ENCODE measurements around the gene HSD17B12.

Gene HSD17B12

GRCh38 chr11:43734256-43734655 lies 53.7 kb downstream of the HSD17B12 start:
- DNase-seq (no peak), ATAC-seq (ENCODE audit: insufficient read depth, low read depth) (no peak)
- peaks cover 88% of the 10 kb centered on the region for H3K79me2 ChIP-seq (ENCODE audit: insufficient read depth, low read length)
- H3K9ac ChIP-seq (ENCODE audit: low read depth, low read length), result no peak overlapping the region
- no peaks in the 10 kb centered on the region for H3K4me1 ChIP-seq (ENCODE audit: insufficient read depth, low read length)
- no peak overlapping the region for H2AFZ ChIP-seq (ENCODE audit: low read depth, low read length)
- peaks cover 20% of the 10 kb centered on the region for H3K36me3 ChIP-seq (ENCODE audit: insufficient read depth, low read length)
- TF ChIP-seq EZH2 (IDR thresholded peaks at IDR 0.05; ENCODE audit: borderline replicate concordance, low read depth, low read length, severe bottlenecking) (no peak), CTCF (IDR thresholded peaks at IDR 0.05; ENCODE audit: borderline replicate concordance, extremely low read depth, low read length, poor library complexity, severe bottlenecking) (no peak)
- no peaks in the 10 kb centered on the region for H3K27me3 ChIP-seq (ENCODE audit: insufficient read depth, low read length, poor library complexity)
- no peak overlapping the region for H3K4me2 ChIP-seq (ENCODE audit: insufficient read depth, low read length)
- peaks cover 41% of the 10 kb centered on the region for H4K20me1 ChIP-seq (ENCODE audit: insufficient read depth, low read length)
- no peak overlapping the region for H3K4me3 ChIP-seq (ENCODE audit: low read depth in 1 of 2, low read length in 2 of 2)
- H3K27ac ChIP-seq (ENCODE audit: low read length), result no peak overlapping the region
- no peaks in the 10 kb centered on the region for H3K9me3 ChIP-seq (ENCODE audit: insufficient read depth, low read length, severe bottlenecking)

GRCh38 chr11:43735115-43735514 lies 54.6 kb downstream of the HSD17B12 start:
- no peak overlapping the region for H3K4me3 ChIP-seq (ENCODE audit: low read depth in 1 of 2, low read length in 2 of 2)
- peaks cover 48% of the 10 kb centered on the region for H4K20me1 ChIP-seq (ENCODE audit: insufficient read depth, low read length)
- no peak for DNase-seq
- no peaks in the 10 kb centered on the region for H3K27me3 ChIP-seq (ENCODE audit: insufficient read depth, low read length, poor library complexity)
- peaks cover 88% of the 10 kb centered on the region for H3K79me2 ChIP-seq (ENCODE audit: insufficient read depth, low read length)
- TF ChIP-seq CTCF (IDR thresholded peaks at IDR 0.05; ENCODE audit: borderline replicate concordance, extremely low read depth, low read length, poor library complexity, severe bottlenecking), result no peak
- no peak for TF ChIP-seq EZH2 (IDR thresholded peaks at IDR 0.05; ENCODE audit: borderline replicate concordance, low read depth, low read length, severe bottlenecking)
- no peak overlapping the region for H2AFZ ChIP-seq (ENCODE audit: low read depth, low read length)
- H3K4me1 ChIP-seq (ENCODE audit: insufficient read depth, low read length), result no peaks in the 10 kb centered on the region
- no peak overlapping the region for H3K27ac ChIP-seq (ENCODE audit: low read length)
- peaks cover 21% of the 10 kb centered on the region for H3K36me3 ChIP-seq (ENCODE audit: insufficient read depth, low read length)
- ATAC-seq (ENCODE audit: insufficient read depth, low read depth), result no peak
- H3K9me3 ChIP-seq (ENCODE audit: insufficient read depth, low read length, severe bottlenecking), result no peaks in the 10 kb centered on the region
- no peak overlapping the region for H3K9ac ChIP-seq (ENCODE audit: low read depth, low read length)
- no peak overlapping the region for H3K4me2 ChIP-seq (ENCODE audit: insufficient read depth, low read length)

- Histone ChIP-seq H3K4me3 (ENCODE audit: low read depth in 1 of 2, low read length in 2 of 2) (no peak overlapping the region), H4K20me1 (ENCODE audit: insufficient read depth, low read length) (peaks cover 46% of the 10 kb centered on the region), H3K27ac (ENCODE audit: low read length) (no peak overlapping the region), H3K4me1 (ENCODE audit: insufficient read depth, low read length) (no peaks in the 10 kb centered on the region), H3K79me2 (ENCODE audit: insufficient read depth, low read length) (peaks cover 89% of the 10 kb centered on the region), H3K4me2 (ENCODE audit: insufficient read depth, low read length) (no peak overlapping the region), H3K9me3 (ENCODE audit: insufficient read depth, low read length, severe bottlenecking) (no peaks in the 10 kb centered on the region), H3K36me3 (ENCODE audit: insufficient read depth, low read length) (peaks cover 21% of the 10 kb centered on the region), H3K9ac (ENCODE audit: low read depth, low read length) (no peak overlapping the region), H3K27me3 (ENCODE audit: insufficient read depth, low read length, poor library complexity) (no peaks in the 10 kb centered on the region), H2AFZ (ENCODE audit: low read depth, low read length) (no peak overlapping the region)
- ATAC-seq (ENCODE audit: insufficient read depth, low read depth), result no peak
- TF ChIP-seq EZH2 (IDR thresholded peaks at IDR 0.05; ENCODE audit: borderline replicate concordance, low read depth, low read length, severe bottlenecking), result no peak
- no peak for TF ChIP-seq CTCF (IDR thresholded peaks at IDR 0.05; ENCODE audit: borderline replicate concordance, extremely low read depth, low read length, poor library complexity, severe bottlenecking)
- DNase-seq, result no peak
Observed at GRCh38 chr11:43735961-43736360, 55.4 kb downstream of the HSD17B12 start.

All from DND-41 (cell line).